Fibroblast of skin of right quadriceps (primary cell): ENCODE results near the gene OR51A7.

ENCODE experiments used
- DNase-seq: peaks from one replicate; pipeline ENCODE4 v3.0.0-alpha.2; 2013

The OR51A7 gene

DNA sequence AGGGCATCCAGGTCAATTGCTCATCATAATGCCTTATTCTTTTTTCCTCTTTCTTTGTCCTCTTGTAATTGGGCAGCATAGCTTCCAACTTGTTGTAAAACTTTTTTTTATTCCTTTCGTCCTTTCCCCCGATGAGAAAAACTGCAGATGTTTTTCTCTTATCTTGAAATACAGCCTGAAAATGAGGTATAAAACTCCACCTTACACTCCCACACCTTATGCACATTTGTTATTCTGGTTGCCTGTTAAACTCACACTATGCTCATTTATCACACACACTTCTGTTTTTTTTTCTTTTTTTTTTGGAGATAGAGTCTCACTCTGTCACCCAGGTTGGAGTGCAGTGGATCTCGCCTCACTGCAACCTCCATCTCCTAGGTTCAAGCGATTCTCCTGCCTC, 53.8 kb downstream of the OR51A7 start:
- DNase-seq = no peak
